H1 (cell line): ENCODE data around the gene LMTK3. TPM values are rescaled to one million over a fixed set of nuclear protein-coding genes. Genes with fewer than 3 reads are reported as not detected.

ENCODE experiments used
- JUND ChIP-seq: IDR thresholded peaks from 2 replicates; pipeline ENCODE4 v1.6.1; 2011; ENCODE audit warnings: mild to moderate bottlenecking, improper control_type of control experiment, low read length
- RXRA ChIP-seq: IDR thresholded peaks from 2 replicates; pipeline ENCODE4 v1.6.1; 2011; ENCODE audit warnings: low read depth, mild to moderate bottlenecking, low read length, moderate library complexity; ENCODE audit not compliant: insufficient read depth
- TEAD4 ChIP-seq: IDR thresholded peaks from 2 replicates; pipeline ENCODE4 v1.6.1; 2012; ENCODE audit warnings: low read depth, low read length, inconsistent platforms, mixed read lengths
- polyA plus RNA-seq, 7 experiments: library from polyadenylated mRNA; depleted of rRNA in 3 of 7; stranded (reverse) in 5 of 7; unstranded in 2 of 7; fragments of >200 nt in 5 of 7; fragments of 200-250 nt in 2 of 7; gene quantifications; 1 replicate in 5 of 7; 2 replicates in 1 of 7; 4 replicates in 1 of 7; pipeline versions ENCODE4 v1.2.1 to v1.2.3, GENCODE V29; 2011 to 2013; ENCODE audit warnings: missing spikeins in 2 of 7, mixed read lengths in 2 of 7
- total RNA-seq: library from RNA; stranded (reverse); fragmentation: NEBNext Ultra II Directional; extraction: Animal tissue kit (Norgen Biotek cat#: 25700); gene quantifications from 2 replicates; pipeline ENCODE4 v1.2.1, GENCODE V29; 2021

The LMTK3 gene
- total and polyA plus RNA-seq, 2 of the 8 experiments (the other 6 are each of a cell fraction or from before 2014, with no cell fraction given): 2.7 to 12.4 TPM

- no peak for TF ChIP-seq RXRA
- no peak for TF ChIP-seq JUND
- TF ChIP-seq TEAD4: no peak
Measured at GRCh38 chr19:48511800-48512503, at the start of gene LMTK3 (continued).
